C4-2B (cell line): ENCODE data around the gene ITGA3.

ENCODE experiments used
- ZFX ChIP-seq: fragments of 450-650 bp; IDR thresholded peaks from 2 replicates; pipeline ENCODE4 v1.6.1; 2017
- TF ChIP-seq, protein P1 (sequence below): fragments of 450-650 bp; conservative IDR thresholded peaks from 2 replicates; pipeline ENCODE4 v1.5.1; 2017; ENCODE audit warnings: mild to moderate bottlenecking

DNA sequence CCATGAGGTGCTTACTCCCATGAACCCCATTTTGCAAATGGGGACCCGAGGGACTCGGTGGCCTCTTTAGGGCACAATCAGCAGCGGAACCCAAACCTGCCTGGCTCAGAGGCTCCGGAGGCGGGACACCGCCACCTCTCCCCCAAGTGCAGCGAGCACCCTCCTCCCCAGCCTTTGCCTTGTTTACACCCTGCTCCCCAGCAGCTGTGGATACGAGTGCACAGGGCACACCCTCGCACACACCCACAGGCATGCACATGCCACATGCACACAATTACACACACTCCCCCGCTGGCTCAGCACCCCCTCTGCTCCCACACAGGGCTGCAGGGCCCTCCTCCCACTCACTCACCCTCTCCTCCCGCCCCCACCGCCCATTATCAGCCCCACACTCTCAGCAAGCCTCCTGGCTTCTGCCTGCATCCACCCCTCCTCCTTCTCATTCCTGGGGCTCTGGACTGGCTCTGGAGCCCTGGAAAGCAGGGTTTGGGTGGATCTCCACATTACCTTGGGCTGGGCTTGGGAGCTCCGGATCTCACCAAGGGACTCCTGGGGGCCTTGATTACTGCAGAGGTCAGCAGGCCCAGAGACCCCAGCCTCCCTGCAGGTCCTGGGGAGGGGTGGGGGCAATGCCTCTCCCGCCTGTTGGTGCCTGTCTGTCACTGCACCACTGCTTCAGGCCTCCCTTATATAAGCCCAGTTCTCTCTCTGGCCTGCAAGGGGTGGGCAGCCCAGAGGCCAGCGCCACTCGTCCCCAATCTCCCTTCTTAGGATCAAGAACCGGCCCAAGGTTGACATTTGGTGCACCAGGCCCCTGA, 45.6 kb downstream of the ITGA3 start:
- TF ChIP-seq, protein P1, sequence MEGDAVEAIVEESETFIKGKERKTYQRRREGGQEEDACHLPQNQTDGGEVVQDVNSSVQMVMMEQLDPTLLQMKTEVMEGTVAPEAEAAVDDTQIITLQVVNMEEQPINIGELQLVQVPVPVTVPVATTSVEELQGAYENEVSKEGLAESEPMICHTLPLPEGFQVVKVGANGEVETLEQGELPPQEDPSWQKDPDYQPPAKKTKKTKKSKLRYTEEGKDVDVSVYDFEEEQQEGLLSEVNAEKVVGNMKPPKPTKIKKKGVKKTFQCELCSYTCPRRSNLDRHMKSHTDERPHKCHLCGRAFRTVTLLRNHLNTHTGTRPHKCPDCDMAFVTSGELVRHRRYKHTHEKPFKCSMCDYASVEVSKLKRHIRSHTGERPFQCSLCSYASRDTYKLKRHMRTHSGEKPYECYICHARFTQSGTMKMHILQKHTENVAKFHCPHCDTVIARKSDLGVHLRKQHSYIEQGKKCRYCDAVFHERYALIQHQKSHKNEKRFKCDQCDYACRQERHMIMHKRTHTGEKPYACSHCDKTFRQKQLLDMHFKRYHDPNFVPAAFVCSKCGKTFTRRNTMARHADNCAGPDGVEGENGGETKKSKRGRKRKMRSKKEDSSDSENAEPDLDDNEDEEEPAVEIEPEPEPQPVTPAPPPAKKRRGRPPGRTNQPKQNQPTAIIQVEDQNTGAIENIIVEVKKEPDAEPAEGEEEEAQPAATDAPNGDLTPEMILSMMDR: no peak
- no peak for TF ChIP-seq ZFX
